Stimulated activated CD8-positive, alpha-beta memory T cell treated with anti-CD3 and anti-CD28 coated beads, Interleukin-15, amount 100 ng/mL, for 1 hour (primary cell): Measurements from ENCODE around the gene CABLES1.
"Not testable (repeated sequence)": the region's sequence is repeated elsewhere in the genome, so short reads cannot be mapped to it uniquely, and the experiment has no call there.

Experiments
- DNase-seq: peaks from one replicate; pipeline ENCODE4 v3.0.0-alpha.2; 2020; ENCODE audit warnings: low read depth

Gene CABLES1

DNA sequence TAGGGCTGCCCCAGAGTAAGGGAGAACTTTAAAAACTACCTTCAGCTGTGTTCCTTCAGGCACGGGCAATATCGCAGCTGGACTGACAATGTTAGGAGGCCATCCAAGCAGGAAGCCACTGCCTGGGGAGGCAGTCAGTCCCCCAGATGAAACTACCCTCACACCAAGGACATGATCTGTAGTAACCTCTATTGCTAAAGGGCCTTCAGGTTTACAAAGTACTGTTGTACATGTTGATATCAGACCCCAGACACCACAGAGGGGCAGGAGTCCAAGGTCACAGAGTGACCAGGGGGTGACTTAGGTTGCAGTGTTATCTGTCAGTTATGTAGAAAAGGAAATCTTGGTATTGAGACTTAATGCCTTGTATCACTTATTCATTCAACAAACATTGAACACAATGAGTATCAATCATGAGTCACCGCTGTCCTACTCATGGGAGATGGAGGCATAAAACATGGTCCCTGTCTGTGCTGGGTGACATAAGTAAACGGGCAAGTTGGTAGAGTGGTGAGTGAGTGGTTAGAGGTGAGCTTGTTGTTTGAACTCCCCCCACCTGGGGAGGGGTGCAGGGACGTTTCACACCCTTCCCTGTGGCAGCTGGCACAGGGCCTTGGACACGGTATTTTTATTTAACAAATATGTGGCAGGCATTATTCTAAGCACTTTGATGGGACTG lies 7.1 kb downstream of the CABLES1 start:
- DNase-seq = no peak

DNA sequence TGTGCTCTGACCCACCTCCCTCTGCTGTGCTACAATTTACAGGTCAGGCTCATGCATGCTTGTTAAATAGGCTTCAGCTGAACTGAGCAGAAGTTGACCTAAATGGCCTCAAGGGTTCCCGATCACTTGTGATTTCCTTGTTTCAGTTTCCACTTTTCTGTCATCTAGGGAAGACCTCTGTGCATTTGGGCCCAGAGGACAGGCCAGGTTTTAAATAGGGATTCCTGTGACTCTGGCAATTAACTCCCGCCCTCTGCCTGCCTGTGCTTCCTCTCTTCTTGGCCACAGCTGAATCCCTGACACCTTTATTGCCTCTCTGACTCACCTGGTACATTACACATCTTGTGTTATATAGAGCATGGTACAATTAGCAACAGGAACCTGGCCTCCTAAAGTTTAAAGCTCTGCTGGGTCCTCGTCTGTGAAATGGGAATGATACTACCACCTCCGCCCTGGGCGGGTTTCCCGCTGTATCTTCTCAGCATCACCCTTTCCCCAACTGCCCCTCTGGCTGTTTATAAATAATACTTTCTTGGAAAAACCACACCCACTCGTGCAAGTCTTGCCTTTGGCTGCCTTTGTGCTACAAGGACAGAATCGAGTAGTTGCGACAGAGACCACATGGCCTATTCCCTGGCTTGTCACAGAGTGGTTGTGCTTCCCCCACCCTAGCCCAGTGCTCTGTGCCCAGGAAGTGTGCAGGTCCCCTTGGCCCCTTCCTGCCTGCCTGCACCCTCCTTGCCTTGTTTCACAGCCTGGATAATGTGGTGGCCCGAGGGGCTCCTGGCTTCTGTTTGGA lies 7.9 kb downstream of the CABLES1 start:
- no peak for DNase-seq

DNA sequence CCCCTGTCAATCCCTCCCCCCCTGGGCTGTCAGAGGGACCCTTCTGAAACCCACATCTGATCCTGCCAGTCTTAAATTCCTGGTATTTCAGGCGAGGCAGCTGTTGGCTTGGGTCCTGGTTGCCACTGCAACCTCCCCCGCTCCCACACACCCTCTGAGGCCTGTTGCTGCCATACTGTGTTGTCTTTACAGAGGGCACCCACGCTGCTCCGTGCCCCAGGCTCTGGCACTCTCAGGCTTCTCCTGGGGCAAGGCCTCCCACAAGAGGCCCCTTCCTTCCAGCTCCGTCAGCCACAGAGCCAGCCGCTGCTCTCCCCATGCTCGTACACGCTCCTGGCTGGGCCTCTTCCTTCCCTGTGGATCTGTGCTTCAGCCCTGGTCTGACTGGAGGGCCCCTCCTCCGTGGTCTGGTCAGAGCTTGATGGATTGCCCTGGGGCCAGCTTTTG lies 8.6 kb downstream of the CABLES1 start:
- no peak for DNase-seq

DNA sequence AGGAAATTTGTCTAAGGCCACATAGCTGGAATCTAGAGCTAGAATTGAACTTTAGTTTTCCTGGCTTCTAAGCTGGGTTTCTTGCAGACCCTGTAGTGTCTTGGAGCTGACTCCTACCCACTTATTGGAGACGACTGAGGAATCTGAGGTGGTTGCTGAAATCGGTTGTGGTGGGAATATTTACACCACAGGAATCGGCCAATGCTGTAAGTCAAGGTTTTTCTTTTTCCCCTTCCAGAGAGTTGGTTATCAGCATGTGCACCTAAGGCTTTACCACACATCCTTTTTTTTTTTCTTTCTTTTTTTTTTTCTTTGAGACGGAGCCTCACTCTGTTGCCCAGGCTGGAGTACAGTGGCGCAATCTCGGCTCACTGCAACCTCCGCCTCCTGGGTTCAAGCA lies 9.4 kb downstream of the CABLES1 start:
- no peak for DNase-seq

DNA sequence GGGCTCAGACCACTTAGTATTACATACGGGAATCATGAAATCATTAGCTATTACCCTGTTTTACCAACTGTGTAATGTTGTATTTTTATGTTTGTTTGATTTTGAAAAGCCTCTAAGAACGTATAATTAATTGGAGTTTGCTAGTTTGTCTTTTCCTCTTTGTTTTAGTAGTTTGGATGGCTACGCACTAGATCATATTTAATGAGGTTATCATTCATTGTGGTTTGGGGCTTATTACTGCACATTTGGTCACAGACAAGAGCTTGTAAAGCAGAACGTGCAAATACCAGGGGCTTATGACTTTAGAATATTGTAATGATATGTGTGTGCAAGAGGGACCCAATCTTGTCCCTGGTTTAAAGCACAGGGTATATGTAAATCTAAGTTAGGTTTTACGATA lies 10.3 kb downstream of the CABLES1 start:
- no peak for DNase-seq

DNA sequence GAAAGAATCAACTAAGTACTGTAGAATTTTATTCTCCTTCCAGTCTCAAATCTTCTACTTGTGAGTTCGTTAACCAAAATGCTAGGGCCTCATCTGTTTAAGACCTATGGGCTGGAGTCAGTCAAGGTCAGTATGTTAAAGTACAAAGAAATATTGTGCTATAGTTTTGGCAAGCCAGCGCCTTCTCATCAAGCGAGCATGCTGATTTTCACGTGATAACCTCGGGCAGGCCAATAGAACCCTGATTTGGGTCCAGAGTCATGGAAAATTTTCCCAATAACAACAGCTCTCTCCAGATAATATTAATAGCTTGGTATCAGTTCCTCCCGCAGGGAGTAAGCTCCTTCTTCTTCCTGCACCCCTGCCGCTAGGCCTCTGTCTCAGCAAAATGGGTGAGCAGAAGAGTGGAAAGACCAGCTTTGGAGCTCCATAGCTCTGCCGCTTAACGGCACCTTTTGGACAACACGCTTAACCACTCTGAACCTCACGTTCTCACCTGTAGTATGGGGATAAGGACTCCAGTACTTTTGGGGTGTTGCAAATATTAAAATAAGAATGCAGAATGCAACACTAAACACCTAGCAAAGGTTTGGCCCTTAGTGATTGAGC lies 11.7 kb downstream of the CABLES1 start:
- DNase-seq = no peak

DNA sequence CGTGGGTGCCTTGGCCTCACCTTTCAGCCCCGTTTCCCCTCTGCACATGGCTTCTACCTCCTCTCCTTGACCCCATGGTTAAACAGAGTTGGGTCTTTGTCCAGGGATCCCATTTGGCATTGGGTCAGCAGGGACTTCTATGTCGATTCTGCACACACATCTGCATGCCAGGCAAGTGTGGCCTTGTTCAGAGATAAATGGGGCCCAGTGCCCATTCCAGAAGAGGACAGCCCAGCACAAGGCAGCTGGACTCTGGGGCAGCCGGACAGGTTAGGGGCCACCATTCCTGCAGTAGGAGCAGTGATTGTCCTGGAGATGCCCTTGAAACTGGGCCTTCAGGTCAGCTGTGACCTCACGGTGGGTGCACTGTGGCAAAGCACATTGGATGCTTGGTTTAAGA lies 13.1 kb downstream of the CABLES1 start:
- no peak for DNase-seq

DNA sequence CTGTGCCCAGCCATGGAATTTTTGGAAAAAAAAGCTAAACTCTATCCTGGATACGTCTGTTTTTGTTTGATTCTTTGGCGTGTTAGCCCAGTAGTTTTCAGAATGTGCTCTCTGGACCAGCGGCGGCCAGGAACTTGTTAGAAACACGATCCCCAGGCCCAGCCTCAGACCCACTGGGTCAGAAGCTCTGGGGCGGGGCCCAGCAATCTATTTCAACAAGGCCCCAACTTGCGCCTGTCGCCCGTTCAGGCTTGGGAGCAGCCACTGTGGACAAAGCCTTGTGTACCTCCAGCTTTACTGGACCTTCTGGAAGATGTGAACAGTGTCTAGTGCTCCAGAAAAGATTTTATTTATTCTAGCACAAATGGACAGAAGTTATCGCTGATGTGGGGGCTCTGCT lies 14.3 kb downstream of the CABLES1 start:
- DNase-seq = no peak

DNA sequence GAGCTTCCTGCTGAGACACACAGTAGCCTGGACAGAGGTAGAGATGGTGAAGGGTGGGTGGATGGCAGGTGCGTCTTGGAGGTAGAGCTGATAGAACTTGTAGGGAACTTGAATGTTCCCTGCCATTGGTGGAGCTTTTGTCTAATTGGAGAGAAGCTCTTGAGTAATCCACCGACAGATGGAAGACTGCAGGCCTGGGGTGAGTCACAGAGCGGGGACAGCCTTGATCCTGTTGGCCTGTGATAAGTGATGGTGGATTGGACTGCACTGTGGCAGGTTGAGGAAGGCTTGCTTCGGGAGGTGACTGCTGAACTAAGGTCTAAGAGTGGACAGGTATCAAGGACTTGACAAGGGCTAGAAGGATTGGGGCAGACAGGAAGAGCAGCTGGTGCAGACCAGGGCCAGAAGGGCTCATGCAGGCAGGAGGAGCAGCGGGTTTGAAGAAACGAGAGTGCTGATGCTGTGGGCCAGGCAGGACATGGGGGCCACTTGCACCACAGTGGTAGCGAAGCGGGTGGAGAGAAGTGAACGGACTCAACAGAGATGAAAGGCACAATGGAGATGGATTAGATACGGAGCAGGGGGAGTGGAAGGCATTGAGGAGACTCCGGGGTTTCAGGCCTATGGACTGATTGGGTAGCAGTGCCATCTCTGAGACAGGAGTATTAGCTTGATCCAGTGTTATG lies 16.3 kb downstream of the CABLES1 start:
- DNase-seq = no peak

DNA sequence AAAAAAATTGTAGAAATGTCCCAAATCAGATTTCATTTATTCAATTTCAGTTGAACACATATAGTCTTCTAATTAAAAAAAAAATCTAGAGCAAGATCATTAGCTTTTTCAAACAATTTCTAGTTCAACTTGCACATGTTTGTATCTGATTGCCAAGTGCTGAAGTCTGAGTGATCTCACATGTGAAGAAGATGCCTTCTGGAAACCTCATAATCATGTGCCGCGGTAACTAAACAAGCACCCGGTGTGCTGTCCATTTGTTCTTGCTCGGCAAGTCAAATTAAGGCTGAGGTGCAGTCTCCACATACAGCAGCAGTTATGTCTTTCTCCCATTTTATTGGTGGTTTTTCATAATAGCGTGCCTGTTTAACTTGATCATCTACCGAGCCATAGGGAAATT lies 18.7 kb downstream of the CABLES1 start:
- no peak for DNase-seq

DNA sequence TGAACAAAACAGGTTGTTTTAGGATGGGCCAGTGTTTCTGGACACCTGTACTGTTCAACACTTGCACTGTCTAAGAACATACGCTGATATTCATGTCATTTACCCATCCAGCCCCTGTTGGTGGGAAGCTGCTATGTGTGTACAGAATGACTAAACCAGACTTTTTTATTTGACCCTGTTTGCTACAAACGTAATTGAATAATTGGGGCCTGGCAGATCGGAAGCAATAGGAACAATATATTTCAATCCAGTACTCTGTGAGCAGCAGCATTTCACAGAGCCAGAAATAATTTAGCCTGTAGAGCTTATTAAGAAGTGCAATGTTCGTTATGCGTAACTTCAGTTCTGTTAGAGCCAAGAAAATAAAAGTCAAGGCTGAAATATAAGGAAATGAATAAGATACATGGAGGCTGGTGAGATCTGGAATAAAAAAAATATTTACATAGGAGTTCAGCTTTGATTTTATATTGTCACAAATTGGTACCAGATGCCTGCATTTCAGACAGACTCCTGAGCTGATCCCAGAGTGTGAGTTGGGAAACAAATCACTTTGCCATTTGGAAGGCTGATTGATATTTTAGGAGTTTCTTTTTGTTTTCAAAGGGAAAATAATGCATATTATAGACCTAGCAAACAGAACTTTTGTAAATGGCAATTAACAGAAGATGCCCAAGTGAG lies 19.7 kb downstream of the CABLES1 start:
- DNase-seq = no peak

DNA sequence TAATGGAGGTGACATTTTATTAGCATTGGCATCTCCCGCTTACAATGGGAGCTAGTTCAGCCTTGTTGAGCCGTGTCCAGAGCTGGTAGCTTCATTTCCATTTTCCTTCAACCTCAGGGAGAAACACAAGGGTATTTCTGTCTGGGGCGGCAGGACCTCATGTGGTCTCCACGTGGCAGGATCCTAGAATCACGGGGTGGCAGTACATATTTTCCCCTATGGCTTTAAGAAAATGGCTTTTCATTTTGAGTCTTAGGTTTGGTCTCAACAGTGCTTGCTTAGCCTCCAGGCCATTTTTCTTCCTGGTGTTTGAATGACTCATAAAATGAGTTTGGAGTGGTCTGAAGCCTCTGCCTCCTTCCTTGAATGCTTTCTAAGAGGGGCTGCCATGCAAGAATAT lies 20.3 kb downstream of the CABLES1 start:
- no peak for DNase-seq

DNA sequence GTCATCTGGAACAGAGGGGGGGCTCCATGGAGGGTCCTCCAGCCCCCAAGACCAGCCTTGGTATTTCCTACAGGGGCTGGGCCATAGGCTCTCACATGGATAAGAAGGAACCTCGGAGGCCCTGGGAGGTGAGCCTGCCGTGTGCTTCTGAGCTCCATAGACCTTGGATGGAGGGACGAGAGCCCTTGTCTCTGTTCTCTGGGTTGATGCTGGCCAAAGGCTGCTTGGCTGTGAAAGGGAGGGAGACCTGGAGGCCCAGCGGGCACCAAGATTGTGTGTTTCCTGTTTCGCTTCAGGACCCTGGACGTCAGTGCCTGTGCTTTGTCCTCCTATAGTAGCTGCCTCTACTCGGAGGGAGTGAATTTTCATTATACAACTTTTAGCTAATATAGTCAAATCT lies 20.8 kb downstream of the CABLES1 start:
- DNase-seq = no peak

DNA sequence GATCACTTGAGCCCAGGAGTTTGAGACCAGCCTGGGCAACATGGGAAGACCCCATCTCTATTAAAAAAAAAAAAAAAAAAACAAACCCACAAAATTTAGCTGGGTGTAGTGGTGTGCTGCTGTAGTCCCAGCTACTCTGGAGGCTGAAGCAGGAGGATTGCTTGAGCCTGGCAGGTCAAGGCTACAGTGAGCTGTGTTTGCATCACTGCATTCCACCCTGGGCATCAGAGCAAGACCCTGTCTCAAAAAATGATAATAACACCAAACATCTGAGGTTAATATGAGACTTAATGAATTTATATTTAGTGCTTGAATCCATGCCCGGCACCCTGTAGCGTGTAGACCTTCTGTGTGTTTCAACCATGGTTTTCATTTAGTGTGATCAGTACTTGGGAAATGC lies 22.8 kb downstream of the CABLES1 start:
- no peak for DNase-seq

DNA sequence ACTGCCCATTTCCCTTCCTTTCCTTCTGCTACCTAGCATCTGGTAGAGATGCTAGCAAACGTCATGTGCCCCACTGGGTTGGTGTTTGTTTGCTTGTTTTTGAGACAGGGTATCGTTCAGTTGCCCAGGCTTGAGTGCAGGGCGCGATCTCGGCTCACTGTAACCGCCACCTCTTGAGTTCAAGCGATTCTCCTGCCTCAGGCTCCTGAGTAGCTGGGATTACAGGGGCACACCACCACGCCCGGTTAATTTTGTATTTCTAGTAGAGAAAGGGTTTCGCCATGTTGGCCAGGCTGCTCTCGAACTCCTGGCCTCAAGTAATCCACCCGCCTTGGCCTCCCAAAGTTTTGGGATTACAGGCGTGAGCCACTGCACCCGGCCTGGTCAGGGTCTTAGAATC lies 23.6 kb downstream of the CABLES1 start:
- DNase-seq = not testable (repeated sequence)

DNA sequence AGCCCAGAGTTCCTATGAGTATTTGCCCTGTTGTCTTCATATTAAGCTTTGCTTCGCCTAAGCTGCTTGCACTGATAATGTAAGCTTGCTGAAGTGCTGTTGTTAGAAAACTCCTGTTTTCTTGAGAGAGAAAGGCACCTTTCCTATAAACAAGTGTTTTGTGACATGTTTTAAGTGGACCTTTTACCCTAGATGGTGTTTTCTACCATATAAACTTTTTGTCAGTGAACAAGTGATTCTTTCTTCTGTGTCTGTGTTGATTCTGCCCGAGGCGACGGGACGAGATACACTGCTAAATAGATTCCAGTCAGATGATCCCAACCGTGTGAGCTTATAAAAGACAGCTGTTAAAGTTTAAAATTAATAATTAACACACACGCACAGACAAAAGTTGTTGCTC lies 24.1 kb downstream of the CABLES1 start:
- DNase-seq = no peak

DNA sequence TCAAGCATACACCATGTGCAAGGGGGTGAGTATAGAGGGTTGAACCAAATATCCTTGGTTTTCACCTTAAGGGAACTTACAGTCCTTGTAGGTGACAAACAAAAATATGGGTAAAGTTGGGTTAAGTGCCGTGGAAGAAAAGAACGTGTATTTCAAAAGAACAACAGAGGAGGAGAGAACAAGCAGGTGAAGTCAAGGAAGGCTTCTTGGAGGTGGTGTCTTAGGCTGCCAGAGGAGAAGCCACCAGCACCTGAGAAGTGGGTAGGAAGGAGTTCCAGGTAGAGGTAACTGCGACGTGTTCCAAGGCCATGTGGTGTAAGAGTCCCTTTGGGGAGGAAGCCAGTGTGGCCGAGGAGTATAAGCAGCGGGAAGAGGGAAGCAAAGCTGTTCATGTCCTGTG lies 27.2 kb downstream of the CABLES1 start:
- no peak for DNase-seq

DNA sequence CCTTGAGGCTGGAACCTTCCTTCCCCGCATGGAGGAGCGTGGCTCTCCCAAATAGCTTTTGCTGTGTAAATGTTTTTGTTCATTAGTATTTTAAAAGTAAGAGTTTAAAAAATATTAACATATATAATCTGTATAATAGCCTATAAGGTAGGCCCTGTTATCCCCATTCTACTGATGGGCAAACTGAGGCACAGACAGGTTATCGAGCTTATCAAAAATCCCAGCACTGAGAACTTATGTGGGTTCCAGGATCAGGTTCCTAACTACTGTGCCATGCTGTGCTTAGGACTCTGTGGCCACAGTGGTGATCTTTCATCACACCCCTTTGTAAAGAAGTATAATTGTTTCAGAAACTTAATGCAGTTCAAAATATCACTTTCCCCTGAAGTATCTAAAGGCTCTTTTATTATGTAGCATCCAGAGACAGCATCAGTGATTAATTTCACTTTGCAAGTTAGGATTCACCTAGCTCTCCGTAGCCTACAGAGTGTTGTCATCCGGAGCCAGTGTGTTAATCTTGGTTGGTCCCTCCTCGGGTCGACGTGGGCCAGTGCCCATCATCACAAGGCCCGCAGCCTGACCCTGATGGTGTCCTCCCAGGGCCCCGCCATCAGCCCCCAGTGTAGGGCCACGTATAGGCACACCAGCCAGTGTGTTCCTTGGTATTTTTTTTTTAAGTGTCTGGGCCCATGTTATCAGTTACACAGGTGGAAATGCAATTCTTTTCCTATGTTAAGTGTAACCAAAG lies 28.7 kb downstream of the CABLES1 start:
- DNase-seq = no peak

DNA sequence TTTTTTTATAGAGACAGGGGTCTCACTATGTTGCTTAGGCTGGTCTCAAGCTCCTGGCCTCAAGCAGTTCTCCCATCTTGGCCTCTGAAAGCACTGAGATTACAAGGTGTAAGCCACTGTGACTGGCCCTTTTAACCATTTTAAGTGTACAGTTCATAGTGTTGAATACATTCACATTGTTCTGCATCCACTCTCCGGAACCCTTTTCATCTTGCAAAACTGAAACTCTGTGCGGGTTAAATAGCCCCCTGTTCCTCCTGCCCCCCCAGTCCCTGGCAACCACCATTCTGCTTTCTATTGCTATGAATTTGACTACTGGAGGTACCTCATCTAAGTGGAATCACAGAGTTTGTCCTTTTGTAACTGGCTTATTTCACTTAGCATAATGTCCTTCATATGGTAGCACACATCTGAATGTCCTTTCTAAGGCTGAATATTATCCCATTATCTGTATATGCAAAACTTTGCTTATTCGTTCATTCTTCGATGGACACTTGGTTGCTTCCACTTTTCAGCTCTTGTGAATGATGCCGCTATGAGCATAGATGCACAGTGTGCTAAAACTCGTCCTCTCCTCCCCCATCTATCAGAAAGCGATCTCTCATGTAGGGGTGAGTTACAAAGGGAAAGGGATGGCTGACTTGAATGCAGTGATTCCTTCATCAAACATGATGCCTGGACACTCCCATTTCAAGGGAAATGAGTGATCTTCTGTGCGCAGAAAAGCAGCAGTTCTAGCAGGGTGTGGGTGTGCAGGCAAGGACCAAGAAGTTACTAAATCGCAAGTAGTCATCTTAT lies 30.2 kb downstream of the CABLES1 start:
- no peak for DNase-seq

DNA sequence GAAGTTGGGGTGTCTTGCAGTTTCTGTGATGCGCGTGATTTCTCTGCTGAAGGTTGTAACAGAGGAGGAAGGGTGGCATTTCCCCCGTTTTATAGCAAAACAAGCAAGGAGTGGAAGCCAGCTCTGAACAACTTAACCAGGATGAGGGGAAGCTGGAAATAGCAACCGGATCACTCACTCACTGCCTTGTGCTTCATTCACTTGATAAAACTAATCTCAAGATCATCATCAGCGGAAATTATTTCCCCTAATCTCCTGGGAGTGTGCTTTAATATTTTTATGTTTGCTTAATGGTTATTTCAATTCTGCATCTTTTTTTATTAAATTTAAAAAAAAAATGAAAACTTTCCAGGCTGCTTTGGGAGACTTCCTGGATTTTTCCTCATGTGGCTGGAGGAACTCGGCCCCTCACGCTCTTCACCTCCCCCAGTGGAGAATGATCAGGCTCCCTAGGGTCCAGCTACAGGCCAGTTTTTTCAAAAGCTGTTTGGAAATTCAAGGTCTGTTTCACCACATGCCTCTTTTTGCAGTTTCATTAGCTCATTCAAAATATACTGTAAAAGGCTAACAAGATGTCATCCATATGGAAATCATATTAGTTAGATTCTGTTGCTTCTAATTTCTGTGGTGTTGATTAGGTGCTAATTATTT lies 31.7 kb downstream of the CABLES1 start:
- no peak for DNase-seq
